Heart left ventricle (tissue), 16 donors: ENCODE data around the gene CST7. TPM values are rescaled to one million over a fixed set of nuclear protein-coding genes. Genes with fewer than 3 reads are reported as not detected.
"Not testable (repeated sequence)": the region's sequence is repeated elsewhere in the genome, so short reads cannot be mapped to it uniquely, and the experiment has no call there.

Source experiments
- ATAC-seq, 4 donors: fragments of 200-7000 bp; cut with Tn5 transposase; one replicate each; pipeline ENCODE4 v1.9.1; 2020 to 2022; ENCODE audit warnings: moderate library complexity in 4 of 4, mild to moderate bottlenecking in 3 of 4, moderate number of reproducible peaks in 1 of 4
- DNase-seq, 5 donors: peaks; one replicate each; pipeline ENCODE4 v3.0.0-alpha.2; 2020
- H3K27ac ChIP-seq, 12 donors: fragments of 200-600 bp; sonication (generic) in 4 of 12; one replicate each; pipeline versions ENCODE4 v1.5.0 to v1.8.0; 2016 to 2022; ENCODE audit warnings: mild to moderate bottlenecking in 2 of 12
- H3K27me3 ChIP-seq, 9 donors: fragments of 200-600 bp; sonication (generic) in 2 of 9; one replicate each; pipeline versions ENCODE4 v1.5.1 to v1.8.0; 2016 to 2022; ENCODE audit warnings: mild to moderate bottlenecking in 3 of 9
- H3K36me3 ChIP-seq, 9 donors: fragments of 200-600 bp; sonication (generic) in 2 of 9; one replicate each; pipeline versions ENCODE4 v1.5.0 to v1.8.0; 2018 to 2022; ENCODE audit warnings: mild to moderate bottlenecking in 2 of 9
- H3K4me1 ChIP-seq, 12 donors: fragments of 200-600 bp; sonication (generic) in 4 of 12; one replicate each; pipeline versions ENCODE4 v1.5.0 to v1.8.0; 2016 to 2022; ENCODE audit warnings: mild to moderate bottlenecking in 3 of 12
- H3K4me3 ChIP-seq, 12 donors: fragments of 200-600 bp; sonication (generic) in 4 of 12; one replicate each; pipeline versions ENCODE4 v1.5.0 to v1.8.0; 2017 to 2022; ENCODE audit warnings: mild to moderate bottlenecking in 9 of 12, moderate library complexity in 4 of 12
- H3K9me3 ChIP-seq, 12 donors: fragments of 200-600 bp; sonication (generic) in 4 of 12; one replicate each; pipeline versions ENCODE4 v1.5.0 to v1.8.0; 2016 to 2022; ENCODE audit warnings: mild to moderate bottlenecking in 1 of 12
- CTCF ChIP-seq, 12 donors: fragments of 200-600 bp; sonication (generic) in 4 of 12; IDR thresholded peaks; one replicate each; pipeline versions ENCODE4 v1.5.0 to v1.8.0; 2018 to 2022; ENCODE audit warnings: antibody characterized with exemption in 12 of 12, mild to moderate bottlenecking in 5 of 12
- POLR2A ChIP-seq, 2 donors: fragments of 450-650 bp; IDR thresholded peaks; one replicate each; pipeline ENCODE4 v1.6.1; 2017; ENCODE audit warnings: antibody characterized with exemption in 2 of 2, mild to moderate bottlenecking in 2 of 2, moderate library complexity in 2 of 2
- WGBS, 4 donors: extraction: QIAGEN DNeasy Blood & Tissue Kit in 2 of 4; methylation state at CpG; one replicate each; pipeline versions ENCODE4 v1.1.5 to v1.1.7; 2013 to 2018; 5-methylcytosine and 5-hydroxymethylcytosine counted together
- intact Hi-C, 10 donors: fragments of 100-400 bp; cut with DNase I; formaldehyde crosslinking; loops; one replicate each; pipeline versions ENCODE4 v1.11.1 to v1.14.2; 2022
- polyA plus RNA-seq, 2 donors: library from polyadenylated mRNA; stranded (reverse); fragments of 200-250 nt; gene quantifications; one replicate each; pipeline ENCODE4 v1.2.3, GENCODE V29; 2013
- total RNA-seq, 9 donors: library from RNA; depleted of rRNA in 2 of 9; stranded (reverse); fragments of >200 nt in 2 of 9; fragmentation: NEBNext Ultra II Directional in 3 of 9; extraction: Animal tissue kit (Norgen Biotek cat#: 25700) in 3 of 9; gene quantifications; one replicate each; pipeline versions ENCODE4 v1.1.0 to v1.2.4, GENCODE V29; 2016 to 2023
- donor health status: ischemic (EF 13 %, LVEDD 7.1; RV severe dilation, severe dysfunction).
- donor health status: healthy with polysubstance abuse.
- donor health status: DM: no; HTN: yes; CAD: no.
- donor health status: DM: no; HTN: no; CAD: no.
- donor health status: ischemic (EF 25% LVEDD 6.9; RV normal size, moderate dysfunction).
- donor health status: ischemic (EF 25% LVEDD 5.7; RV mildly dilated, moderate dysfunction).
- donor health status: healthy.
- donor health status: DM: yes; HTN: yes; CAD: no.
- donor health status: ischemic (EF 35%, LVEDD 5.7; RV mildly dilated, moderate dysfunction).
- donor health status: nonischemic (EF 11% LVEDD 7.7; RV severe dilation, severe dysfunction).
- donor health status: DM: yes; HTN: yes; CAD: no.
- donor health status: PGD.
- donor health status: ischemic (EF 29% LVEDD 5.4; RV normal size, mild dysfunction).
- donor health status: nonischemic (EF 23%, LVEDD 6.1; RV moderate dilation, normal function).

The CST7 gene
- total and polyA plus RNA-seq, 11 donors, result 0.35 to 8.4 (median 1.4) TPM

DNA sequence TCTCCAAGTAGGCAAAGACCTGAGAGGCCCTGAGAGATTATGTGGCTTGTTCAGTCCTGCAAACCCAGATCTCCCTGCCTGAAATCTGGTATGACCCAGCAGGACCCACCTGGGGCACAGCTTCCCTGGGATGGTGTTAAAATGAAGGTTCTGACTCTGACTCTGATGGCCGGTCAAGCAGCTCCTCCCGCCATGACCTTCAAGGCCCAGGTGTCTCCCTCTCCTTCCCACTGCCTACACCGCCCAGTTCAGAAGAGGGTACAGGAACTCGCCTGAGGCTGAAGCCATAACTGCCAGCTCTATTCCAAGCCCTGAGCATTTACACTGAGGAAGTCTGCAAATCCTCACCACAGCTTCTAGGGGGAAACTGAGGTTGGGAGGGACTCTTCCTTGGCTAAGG is 5.9 kb upstream of the CST7 start:
- WGBS, 4 donors, result 81 to 98% (median 90%) methylated on average over 4 of the region's 4 CpGs
- Histone ChIP-seq H3K4me1 (no peaks in the 10 kb centered on the region), H3K4me3 (no peak overlapping the region), H3K9me3 (peaks cover 0 to 39% (median 8%) of the 10 kb centered on the region in 12 donors), H3K27ac (no peak overlapping the region), H3K36me3 (no peaks in the 10 kb centered on the region), H3K27me3 (no peaks in the 10 kb centered on the region)
- ATAC-seq (no peak), DNase-seq (no peak)
- intact Hi-C loops, result no loop called here
- TF ChIP-seq CTCF (IDR thresholded peaks at IDR 0.05), result no peak
- no peak for TF ChIP-seq POLR2A (IDR thresholded peaks at IDR 0.05)

DNA sequence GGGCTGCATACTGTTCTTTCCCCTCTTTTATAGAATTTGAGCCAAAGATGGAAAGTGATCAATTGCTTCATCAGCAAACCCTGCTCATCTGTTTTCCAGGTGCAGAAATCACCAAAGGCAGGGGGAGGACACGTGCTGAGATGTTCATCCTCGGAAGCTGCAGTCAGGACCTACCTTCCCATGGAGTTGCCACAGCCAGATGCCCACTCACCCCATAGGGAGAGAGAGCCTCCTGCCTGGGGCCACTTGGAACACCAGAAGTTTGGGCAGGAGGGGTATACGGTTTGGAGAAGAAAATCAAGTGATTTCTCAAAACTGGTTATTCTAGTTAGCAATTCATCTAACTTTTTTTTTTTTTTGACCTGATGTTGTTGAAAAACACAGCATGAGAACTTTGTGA is 5.3 kb upstream of the CST7 start:
- no peak overlapping the region for H3K4me3 ChIP-seq
- no peak for DNase-seq
- WGBS, 4 donors, result 42 to 77% (median 61%) methylated on average over 3 of the region's 3 CpGs
- no peaks in the 10 kb centered on the region for H3K27me3 ChIP-seq
- intact Hi-C loops, result no loop called here
- H3K9me3 ChIP-seq, result peaks cover 0 to 39% (median 8%) of the 10 kb centered on the region in 12 donors
- TF ChIP-seq POLR2A (IDR thresholded peaks at IDR 0.05) (no peak), CTCF (IDR thresholded peaks at IDR 0.05) (no peak)
- H3K36me3 ChIP-seq, result no peaks in the 10 kb centered on the region
- no peaks in the 10 kb centered on the region for H3K4me1 ChIP-seq
- no peak for ATAC-seq
- no peak overlapping the region for H3K27ac ChIP-seq

DNA sequence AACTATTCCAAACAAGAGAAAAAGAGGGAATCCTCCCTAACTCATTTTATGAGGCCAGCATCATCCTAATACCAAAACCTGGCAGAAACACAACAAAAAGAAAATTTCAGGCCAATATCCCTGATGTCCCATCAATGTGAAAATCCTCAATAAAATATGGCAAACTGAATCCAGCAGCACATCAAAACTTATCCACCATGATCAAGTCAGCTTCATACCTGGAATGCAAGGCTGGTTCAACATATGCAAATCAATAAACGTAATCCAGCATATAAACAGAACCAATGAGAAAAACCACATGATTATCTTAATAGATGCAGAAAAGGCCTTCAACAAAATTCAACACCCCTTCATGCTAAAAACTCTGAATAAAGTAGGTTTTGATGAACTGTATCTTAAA is 2.7 kb upstream of the CST7 start:
- Histone ChIP-seq H3K27me3 (peaks cover 0 to 18% (median 2%) of the 10 kb centered on the region in 9 donors), H3K9me3 (peaks cover 0 to 34% (median 8%) of the 10 kb centered on the region in 12 donors), H3K4me1 (peaks cover 0 to 18% (median 0%) of the 10 kb centered on the region in 12 donors)
- WGBS, 4 donors, result 63 to 76% (median 73%) methylated on average over 1 of the region's 1 CpG
- ATAC-seq, DNase-seq, H3K4me3 ChIP-seq, intact Hi-C loops, H3K27ac ChIP-seq, H3K36me3 ChIP-seq: not testable (repeated sequence)

DNA sequence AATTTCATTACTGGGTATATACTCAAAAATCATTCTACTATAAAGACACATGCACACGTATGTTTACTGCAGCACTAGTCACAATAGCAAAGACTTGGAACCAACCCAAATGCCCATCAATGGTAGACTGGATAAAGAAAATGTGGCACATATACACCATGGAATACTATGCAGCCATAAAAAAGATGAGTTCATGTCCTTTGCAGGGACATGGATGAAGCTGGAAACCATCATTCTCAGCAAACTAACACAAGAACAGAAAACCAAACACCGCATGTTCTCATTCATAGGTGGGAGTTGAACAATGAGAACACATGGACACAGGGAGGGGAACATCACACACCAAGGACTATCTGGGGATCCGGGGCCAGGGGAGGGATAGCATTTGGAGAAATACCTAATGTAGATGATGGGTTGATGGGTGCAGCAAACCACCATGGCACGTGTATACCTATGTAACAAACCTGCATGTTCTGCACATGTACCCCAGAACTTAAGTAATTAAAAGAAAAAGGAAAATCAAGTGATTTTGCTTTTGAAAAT is 602 bp upstream of the CST7 start:
- intact Hi-C loops, H3K4me3 ChIP-seq, H3K36me3 ChIP-seq, DNase-seq, ATAC-seq: not testable (repeated sequence)
- 57 to 84% (median 79%) methylated on average over 4 of the region's 4 CpGs for WGBS, 4 donors
- peaks cover 0 to 18% (median 2%) of the 10 kb centered on the region in 9 donors for H3K27me3 ChIP-seq
- H3K27ac ChIP-seq, result peak overlapping the region in 1 of 12 donors; percentile 32
- H3K4me1 ChIP-seq, result peaks cover 0 to 35% (median 0%) of the 10 kb centered on the region in 12 donors
- H3K9me3 ChIP-seq, result peaks cover 0 to 27% (median 7%) of the 10 kb centered on the region in 12 donors

GRCh38 chr20:24949756-24950127 is 673 bp downstream of the CST7 start:
- peaks cover 0 to 18% (median 2%) of the 10 kb centered on the region in 9 donors for H3K27me3 ChIP-seq
- peak overlapping the region in 4 of 12 donors; percentile 1 to 60 (median 22) for H3K4me3 ChIP-seq
- H3K9me3 ChIP-seq, result peaks cover 0 to 26% (median 7%) of the 10 kb centered on the region in 12 donors
- H3K27ac ChIP-seq, result peak overlapping the region in 2 of 12 donors; percentile 37 to 83
- intact Hi-C loops, result no loop called here
- ATAC-seq (peak in 2 of 4 donors; percentile 14 to 22), DNase-seq (no peak)
- no peaks in the 10 kb centered on the region for H3K36me3 ChIP-seq
- H3K4me1 ChIP-seq, result peaks cover 0 to 47% (median 0%) of the 10 kb centered on the region in 12 donors
- WGBS, 4 donors, result 22 to 39% (median 28%) methylated on average over 6 of the region's 6 CpGs
- TF ChIP-seq CTCF (IDR thresholded peaks at IDR 0.05) (no peak), POLR2A (IDR thresholded peaks at IDR 0.05) (no peak)
